HCT116 (cell line): ENCODE measurements around the gene SNED1. TPM values are rescaled to one million over a fixed set of nuclear protein-coding genes. Genes with fewer than 3 reads are reported as not detected.

Experiments
- ATAC-seq: fragments of 200-7000 bp; cut with Tn5 transposase; 2 replicates; pipeline ENCODE4 v1.9.1; 2020; ENCODE audit warnings: mild to moderate bottlenecking, moderate library complexity
- BruUV-seq: library from RNA; stranded (reverse); fragments of 400-500 nt; replicated peaks from 2 replicates; lab custom pipeline; 2021; lab: Mats Ljungman, UMichigan
- CTCF ChIA-PET: fragments of 300-600 bp; sonication (Branson Sonifier 250); formaldehyde crosslinking; loops from one replicate; lab custom pipeline; 2021; ENCODE audit warnings: antibody characterized with exemption; lab: Charles Lee
- POLR2A ChIA-PET: fragments of 300-600, 350-600 bp; sonication (Branson Sonifier 250); formaldehyde crosslinking; loops from one replicate; lab custom pipeline; 2021; ENCODE audit warnings: antibody characterized with exemption; lab: Charles Lee
- RAD21 ChIA-PET, 2 experiments: fragments of 300-600 bp; sonication (Branson Sonifier 250); formaldehyde crosslinking; loops; one replicate each; lab custom pipeline; 2023; ENCODE audit warnings: low total read pairs in 2 of 2; ENCODE audit not compliant: uncharacterized antibody in 2 of 2, unreplicated experiment in 2 of 2, low non-redundant PET in 1 of 2; lab: Charles Lee
- DNase-seq: peaks from one replicate; pipeline ENCODE4 v3.0.0-alpha.2; 2010; ENCODE audit warnings: low read depth, low spot score
- H2AFZ ChIP-seq: fragments of 200-600 bp; shearing (Covaris generic), sonication (generic); 2 replicates; pipeline ENCODE4 v1.6.1; 2017; ENCODE audit warnings: low read depth, mixed run types, mixed read lengths, antibody characterized with exemption, low read length; ENCODE audit not compliant: poor library complexity, severe bottlenecking
- H3K27ac ChIP-seq: 2 replicates; pipeline ENCODE4 v1.5.1; 2012; ENCODE audit warnings: low read depth, low read length
- H3K27me3 ChIP-seq: fragments of 200-600 bp; sonication (generic); 2 replicates; pipeline ENCODE4 v1.6.1; 2016; ENCODE audit warnings: mixed run types, low read length, mixed read lengths; ENCODE audit not compliant: insufficient read depth
- H3K36me3 ChIP-seq, 2 experiments: fragments of 200-500 bp in 1 of 2; fragments of 200-600 bp in 1 of 2; sonication (Bioruptor generic) in 1 of 2; sonication (generic) in 1 of 2; 2 replicates each; pipeline versions ENCODE4 v1.5.1 to v1.6.1; 2014 to 2016; ENCODE audit warnings: low read length in 2 of 2, inconsistent platforms in 1 of 2, mixed read lengths in 1 of 2, mixed run types in 1 of 2; ENCODE audit not compliant: insufficient read depth in 2 of 2, control insufficient read depth in 1 of 2
- H3K4me1 ChIP-seq, 2 experiments: fragments of 200-600 bp in 1 of 2; sonication (generic) in 1 of 2; 2 replicates each; pipeline versions ENCODE4 v1.5.1 to v1.6.1; 2012 to 2017; ENCODE audit warnings: low read length in 2 of 2, inconsistent platforms in 1 of 2, mild to moderate bottlenecking in 1 of 2, mixed read lengths in 1 of 2, mixed run types in 1 of 2, moderate library complexity in 1 of 2; ENCODE audit not compliant: insufficient read depth in 2 of 2, control insufficient read depth in 1 of 2
- H3K4me2 ChIP-seq: fragments of 200-600 bp; sonication (generic); 2 replicates; pipeline ENCODE4 v1.6.1; 2017; ENCODE audit warnings: mixed run types, low read length, mixed read lengths
- H3K4me3 ChIP-seq, 2 experiments: fragments of 200-600 bp in 1 of 2; sonication (generic) in 1 of 2; replicated peaks in 1 of 2; 2 replicates each; pipeline ENCODE4 v1.5.1; 2011 to 2016; ENCODE audit warnings: low read length in 2 of 2, control low read depth in 1 of 2, low read depth in 1 of 2, mild to moderate bottlenecking in 1 of 2, mixed read lengths in 1 of 2, mixed run types in 1 of 2
- H3K79me2 ChIP-seq: fragments of 200-600 bp; sonication (generic); 2 replicates; pipeline ENCODE4 v1.6.1; 2017; ENCODE audit warnings: mild to moderate bottlenecking, mixed run types, low read length, moderate library complexity, mixed read lengths; ENCODE audit not compliant: insufficient read depth
- H3K9ac ChIP-seq: fragments of 200-600 bp; sonication (generic); 2 replicates; pipeline ENCODE4 v1.6.1; 2016; ENCODE audit warnings: low read length, mixed read lengths
- H3K9me2 ChIP-seq: fragments of 200-600 bp; sonication (generic), shearing (Covaris generic); 2 replicates; pipeline ENCODE4 v1.6.1; 2017; ENCODE audit warnings: mixed run types, mild to moderate bottlenecking, moderate library complexity; ENCODE audit not compliant: insufficient read depth
- H3K9me3 ChIP-seq, 2 experiments: fragments of 200-500 bp in 1 of 2; fragments of 200-600 bp in 1 of 2; sonication (Bioruptor generic) in 1 of 2; sonication (generic) in 1 of 2; 2 replicates each; pipeline ENCODE4 v1.6.1; 2014 to 2017; ENCODE audit warnings: low read length in 2 of 2, mixed read lengths in 2 of 2, inconsistent platforms in 1 of 2, low read depth in 1 of 2, mild to moderate bottlenecking in 1 of 2, mixed run types in 1 of 2, moderate library complexity in 1 of 2; ENCODE audit not compliant: control insufficient read depth in 1 of 2, insufficient read depth in 1 of 2
- H4K20me1 ChIP-seq: fragments of 200-600 bp; sonication (generic), shearing (Covaris generic); 2 replicates; pipeline ENCODE4 v1.6.1; 2017; ENCODE audit warnings: mixed run types, mild to moderate bottlenecking, moderate library complexity; ENCODE audit not compliant: insufficient read depth
- CBX3 ChIP-seq: IDR thresholded peaks from 2 replicates; pipeline ENCODE4 v1.6.1; 2012; ENCODE audit warnings: low read depth
- CEBPB ChIP-seq: IDR thresholded peaks from 2 replicates; pipeline ENCODE4 v1.6.1; 2012; ENCODE audit warnings: low read depth
- EZH2 ChIP-seq: fragments of 200-600 bp; sonication (generic); IDR thresholded peaks from 2 replicates; pipeline ENCODE4 v1.6.1; 2017; ENCODE audit warnings: antibody characterized with exemption, mixed run types
- EZH2phosphoT487 ChIP-seq: fragments of 200-600 bp; IDR thresholded peaks from 2 replicates; pipeline ENCODE4 v1.6.1; 2018; ENCODE audit warnings: antibody characterized with exemption, borderline replicate concordance
- FOSL1 ChIP-seq: IDR thresholded peaks from 2 replicates; pipeline ENCODE4 v1.6.1; 2012; ENCODE audit warnings: low read depth
- JUND ChIP-seq: IDR thresholded peaks from 2 replicates; pipeline ENCODE4 v1.6.1; 2012
- MAX ChIP-seq: IDR thresholded peaks from 2 replicates; pipeline ENCODE4 v1.6.1; 2012
- POLR2A ChIP-seq: IDR thresholded peaks from 2 replicates; pipeline ENCODE4 v1.7.0; 2011; ENCODE audit warnings: borderline replicate concordance; ENCODE audit not compliant: insufficient read depth, insufficient read length; ENCODE audit errors: extremely low read depth
- POLR2AphosphoS5 ChIP-seq: IDR thresholded peaks from 2 replicates; pipeline ENCODE4 v1.6.1; 2011; ENCODE audit warnings: mild to moderate bottlenecking, low read depth, low read length, moderate library complexity
- REST ChIP-seq: IDR thresholded peaks from 2 replicates; pipeline ENCODE4 v1.6.1; 2012; ENCODE audit warnings: low read depth
- SIN3A ChIP-seq: IDR thresholded peaks from 2 replicates; pipeline ENCODE4 v1.6.1; 2012; ENCODE audit warnings: low read depth
- SP1 ChIP-seq: IDR thresholded peaks from 2 replicates; pipeline ENCODE4 v1.6.1; 2012; ENCODE audit warnings: low read depth
- SRF ChIP-seq: IDR thresholded peaks from 2 replicates; pipeline ENCODE4 v1.6.1; 2012; ENCODE audit warnings: low read depth
- TCF7L2 ChIP-seq: IDR thresholded peaks from 2 replicates; pipeline ENCODE4 v1.7.0; 2011; ENCODE audit warnings: borderline replicate concordance, inconsistent platforms; ENCODE audit not compliant: insufficient read depth, insufficient read length; ENCODE audit errors: extremely low read depth
- YY1 ChIP-seq: IDR thresholded peaks from 2 replicates; pipeline ENCODE4 v1.6.1; 2011; ENCODE audit warnings: low read length, low read depth, moderate library complexity, mild to moderate bottlenecking; ENCODE audit not compliant: insufficient replicate concordance; ENCODE audit errors: extremely low read depth
- ZFX ChIP-seq: fragments of 450-650 bp; IDR thresholded peaks from 2 replicates; pipeline ENCODE4 v1.6.1; 2017
- ZNF274 ChIP-seq: fragments of 200-500 bp; sonication (Bioruptor generic); IDR thresholded peaks from 2 replicates; pipeline ENCODE4 v1.6.1; 2014; ENCODE audit warnings: mild to moderate bottlenecking, low read depth, low read length, inconsistent platforms
- intact Hi-C: fragments of 100-400 bp; cut with micrococcal nuclease; formaldehyde crosslinking; loops from 2 replicates; pipeline ENCODE4 v1.10.0; 2022
- total RNA-seq: library from RNA; stranded (reverse); gene quantifications from one replicate; pipeline ENCODE4 v1.2.1, GENCODE V29; 2021; ENCODE audit not compliant: unreplicated experiment

Gene SNED1
- total RNA-seq, 1 experiment from 2014 or later, result 9.6 TPM

GRCh38 chr2:241105641-241106040 is 107.2 kb downstream of the SNED1 start:
- ChIA-PET POLR2A (no interaction called here), CTCF (no interaction called here)
- Histone ChIP-seq H3K36me3 (peaks cover 0 to 4% of the 10 kb centered on the region in 2 experiments; a peak in 1 of 4 replicates), H3K79me2 (peaks cover 15% of the 10 kb centered on the region)
- no peak for TF ChIP-seq FOSL1
- TF ChIP-seq REST, result no peak
- TF ChIP-seq CBX3, result no peak
- no peak for TF ChIP-seq YY1
- TF ChIP-seq POLR2AphosphoS5, result no peak
- TF ChIP-seq EZH2, result no peak
- no peak for TF ChIP-seq TCF7L2
- TF ChIP-seq SP1, result no peak
- TF ChIP-seq SIN3A, result no peak
- TF ChIP-seq EZH2phosphoT487, result no peak
- TF ChIP-seq SRF, result no peak
- no peak for TF ChIP-seq ZFX
- TF ChIP-seq JUND, result no peak
- no peak for TF ChIP-seq MAX
- no peak for TF ChIP-seq ZNF274
- no peak for TF ChIP-seq POLR2A
- no peak for TF ChIP-seq CEBPB
- TF ChIP-seq, all 23 proteins: peak for 0
- no peak overlapping the region for H3K4me3 ChIP-seq
- no peak overlapping the region for H2AFZ ChIP-seq
- H3K9me3 ChIP-seq, result no peaks in the 10 kb centered on the region
- intact Hi-C loops, result no loop called here
- H3K9me2 ChIP-seq, result no peaks in the 10 kb centered on the region
- H3K27me3 ChIP-seq, result no peaks in the 10 kb centered on the region
- ATAC-seq (no peak), DNase-seq (no peak)
- no peaks in the 10 kb centered on the region for H4K20me1 ChIP-seq
- peaks cover 10 to 15% of the 10 kb centered on the region in 2 experiments for H3K4me1 ChIP-seq
- no peak overlapping the region for H3K27ac ChIP-seq
- RAD21 ChIA-PET, result no interaction called here
- no peak overlapping the region for H3K9ac ChIP-seq
- BruUV-seq, result no TSS peak
- H3K4me2 ChIP-seq, result no peak overlapping the region
